DND-41 (cell line): ENCODE results near the gene SPEG.

Source experiments
- ATAC-seq: fragments of 200-7000 bp; cut with Tn5 transposase; 3 replicates; pipeline ENCODE4 v1.9.1; 2021; ENCODE audit warnings: low read depth; ENCODE audit not compliant: insufficient read depth
- DNase-seq: peaks from one replicate; pipeline ENCODE4 v3.0.0-alpha.2; 2020
- H2AFZ ChIP-seq: 2 replicates; pipeline ENCODE4 v1.6.0; 2012; ENCODE audit warnings: low read depth, low read length
- H3K27ac ChIP-seq: 2 replicates; pipeline ENCODE4 v1.5.1; 2012; ENCODE audit warnings: low read length, inconsistent platforms
- H3K27me3 ChIP-seq: fragments of 200-600 bp; sonication (generic); 2 replicates; pipeline ENCODE4 v1.6.0; 2012; ENCODE audit warnings: low read length, mild to moderate bottlenecking, inconsistent platforms; ENCODE audit not compliant: insufficient read depth, poor library complexity
- H3K36me3 ChIP-seq: 2 replicates; pipeline ENCODE4 v1.5.1; 2012; ENCODE audit warnings: low read length, inconsistent platforms; ENCODE audit not compliant: insufficient read depth
- H3K4me1 ChIP-seq: 2 replicates; pipeline ENCODE4 v1.5.1; 2012; ENCODE audit warnings: mild to moderate bottlenecking, low read length; ENCODE audit not compliant: insufficient read depth
- H3K4me2 ChIP-seq: 2 replicates; pipeline ENCODE4 v1.6.0; 2012; ENCODE audit warnings: mild to moderate bottlenecking, moderate library complexity, low read length, inconsistent platforms; ENCODE audit not compliant: insufficient read depth
- H3K4me3 ChIP-seq, 2 experiments: fragments of 200-600 bp in 1 of 2; shearing (Covaris generic) in 1 of 2; 2 replicates each; pipeline ENCODE4 v1.5.1; 2012 to 2016; ENCODE audit warnings: inconsistent platforms in 2 of 2, low read length in 2 of 2, mild to moderate bottlenecking in 2 of 2, low read depth in 1 of 2, moderate library complexity in 1 of 2
- H3K79me2 ChIP-seq: 2 replicates; pipeline ENCODE4 v1.6.0; 2012; ENCODE audit warnings: low read length, inconsistent platforms; ENCODE audit not compliant: insufficient read depth
- H3K9ac ChIP-seq: 2 replicates; pipeline ENCODE4 v1.6.0; 2012; ENCODE audit warnings: low read depth, mild to moderate bottlenecking, inconsistent platforms, low read length, moderate library complexity
- H3K9me3 ChIP-seq: 2 replicates; pipeline ENCODE4 v1.5.1; 2012; ENCODE audit warnings: low read length, moderate library complexity, mild to moderate bottlenecking, inconsistent platforms; ENCODE audit not compliant: insufficient read depth, severe bottlenecking
- H4K20me1 ChIP-seq: 2 replicates; pipeline ENCODE4 v1.6.0; 2012; ENCODE audit warnings: low read length; ENCODE audit not compliant: insufficient read depth
- EZH2 ChIP-seq: IDR thresholded peaks from 3 replicates; pipeline ENCODE4 v1.6.1; 2012; ENCODE audit warnings: borderline replicate concordance, low read depth, mild to moderate bottlenecking, moderate library complexity, low read length, inconsistent platforms; ENCODE audit not compliant: severe bottlenecking
- TF ChIP-seq, protein P1 (sequence below): IDR thresholded peaks from 2 replicates; pipeline ENCODE4 v1.5.1; 2012; ENCODE audit warnings: borderline replicate concordance, low read length, moderate library complexity, mild to moderate bottlenecking; ENCODE audit not compliant: poor library complexity, severe bottlenecking; ENCODE audit errors: extremely low read depth

Gene SPEG

DNA sequence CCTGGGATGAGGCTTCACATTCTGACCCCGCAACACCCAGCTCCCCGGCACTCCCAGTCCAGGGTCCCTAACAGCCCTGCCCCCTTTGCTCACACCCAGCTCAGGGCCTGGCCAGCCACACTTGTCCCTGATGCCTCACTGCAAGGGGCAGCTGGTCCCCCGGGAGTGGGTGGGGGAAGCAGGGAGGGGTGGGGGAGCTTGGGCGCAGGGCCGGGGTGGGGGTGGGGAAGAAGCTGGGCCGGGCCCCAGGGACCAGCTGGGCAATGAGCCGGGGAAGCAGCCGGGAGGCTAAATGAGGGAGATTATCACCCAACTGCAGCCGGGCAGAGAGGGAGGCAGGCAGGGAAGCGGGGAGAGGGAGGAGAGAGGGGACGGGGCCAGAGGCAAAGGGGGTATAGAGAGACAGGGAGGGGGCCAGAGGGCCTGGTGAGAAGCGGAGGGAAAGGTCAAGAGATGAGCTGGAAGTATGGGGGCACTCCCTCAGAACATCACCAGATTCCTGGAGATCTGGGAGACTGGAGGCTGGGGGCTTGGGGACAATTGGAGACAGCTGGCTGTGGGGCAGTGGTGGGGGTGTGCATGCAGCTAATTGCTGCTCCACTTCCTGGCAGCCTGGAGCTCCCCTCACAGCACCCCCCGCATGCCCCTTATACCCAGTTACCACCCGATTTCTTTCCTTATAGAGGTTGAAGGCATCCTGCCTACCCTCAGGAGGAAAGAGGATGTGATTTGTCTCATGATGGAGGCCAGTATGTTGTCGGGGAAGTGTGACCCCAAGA, 77.1 kb downstream of the SPEG start:
- TF ChIP-seq EZH2, result no peak
- TF ChIP-seq, protein P1, sequence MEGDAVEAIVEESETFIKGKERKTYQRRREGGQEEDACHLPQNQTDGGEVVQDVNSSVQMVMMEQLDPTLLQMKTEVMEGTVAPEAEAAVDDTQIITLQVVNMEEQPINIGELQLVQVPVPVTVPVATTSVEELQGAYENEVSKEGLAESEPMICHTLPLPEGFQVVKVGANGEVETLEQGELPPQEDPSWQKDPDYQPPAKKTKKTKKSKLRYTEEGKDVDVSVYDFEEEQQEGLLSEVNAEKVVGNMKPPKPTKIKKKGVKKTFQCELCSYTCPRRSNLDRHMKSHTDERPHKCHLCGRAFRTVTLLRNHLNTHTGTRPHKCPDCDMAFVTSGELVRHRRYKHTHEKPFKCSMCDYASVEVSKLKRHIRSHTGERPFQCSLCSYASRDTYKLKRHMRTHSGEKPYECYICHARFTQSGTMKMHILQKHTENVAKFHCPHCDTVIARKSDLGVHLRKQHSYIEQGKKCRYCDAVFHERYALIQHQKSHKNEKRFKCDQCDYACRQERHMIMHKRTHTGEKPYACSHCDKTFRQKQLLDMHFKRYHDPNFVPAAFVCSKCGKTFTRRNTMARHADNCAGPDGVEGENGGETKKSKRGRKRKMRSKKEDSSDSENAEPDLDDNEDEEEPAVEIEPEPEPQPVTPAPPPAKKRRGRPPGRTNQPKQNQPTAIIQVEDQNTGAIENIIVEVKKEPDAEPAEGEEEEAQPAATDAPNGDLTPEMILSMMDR, result no peak
- Histone ChIP-seq H3K27ac (no peak overlapping the region), H3K9ac (no peak overlapping the region), H3K4me2 (no peak overlapping the region), H3K79me2 (no peaks in the 10 kb centered on the region), H3K36me3 (no peaks in the 10 kb centered on the region), H4K20me1 (peaks cover 6% of the 10 kb centered on the region), H3K4me1 (peaks cover 5% of the 10 kb centered on the region; the same call in 1 of the 2 replicates), H3K9me3 (no peaks in the 10 kb centered on the region), H3K27me3 (peaks cover 37% of the 10 kb centered on the region), H3K4me3 (no peak overlapping the region), H2AFZ (no peak overlapping the region)
- no peak for DNase-seq
- ATAC-seq, result no peak

DNA sequence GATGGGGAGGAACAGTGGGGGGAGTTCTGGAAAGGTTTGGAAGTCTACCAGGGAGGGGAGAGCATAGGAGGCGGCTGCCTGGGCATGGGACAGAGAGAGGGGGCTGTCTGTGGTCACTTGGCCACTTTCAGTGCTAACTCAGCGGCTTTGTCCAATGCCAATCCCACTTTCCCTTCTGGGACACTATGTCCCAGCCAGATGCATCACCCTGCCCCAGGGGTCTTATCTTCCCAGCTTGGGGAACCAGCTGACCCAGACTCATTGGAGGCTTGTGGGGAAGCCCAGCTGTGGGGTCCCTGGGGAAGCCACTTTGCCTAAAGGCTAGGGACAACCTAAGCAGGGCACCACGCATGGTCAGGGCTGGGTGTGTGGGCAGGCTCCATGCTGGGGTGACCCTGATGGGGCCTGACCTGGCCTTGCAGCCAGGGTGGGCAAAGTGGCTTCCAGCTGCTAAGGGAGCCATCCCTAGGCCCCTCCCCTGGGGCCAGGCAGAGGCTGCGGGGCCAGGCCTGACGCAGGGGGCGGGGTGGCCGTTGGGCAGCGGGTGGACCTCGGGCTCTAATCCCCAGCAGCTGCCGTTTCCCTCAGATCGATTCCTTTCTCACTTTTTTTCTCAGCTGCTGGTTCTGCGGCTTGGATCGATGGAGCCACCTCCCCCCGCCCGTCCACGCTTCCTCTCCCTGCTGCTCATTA, 78.0 kb downstream of the SPEG start:
- peaks cover 5% of the 10 kb centered on the region; the same call in 1 of the 2 replicates for H3K4me1 ChIP-seq
- ATAC-seq (no peak), DNase-seq (no peak)
- no peak overlapping the region for H3K4me2 ChIP-seq
- H3K27ac ChIP-seq, result no peak overlapping the region
- no peak for TF ChIP-seq EZH2
- TF ChIP-seq, protein P1, result no peak
- no peak overlapping the region for H3K9ac ChIP-seq
- no peak overlapping the region for H2AFZ ChIP-seq
- H3K9me3 ChIP-seq, result no peaks in the 10 kb centered on the region
- H3K36me3 ChIP-seq, result no peaks in the 10 kb centered on the region
- H3K27me3 ChIP-seq, result peaks cover 44% of the 10 kb centered on the region
- H3K79me2 ChIP-seq, result no peaks in the 10 kb centered on the region
- no peak overlapping the region for H3K4me3 ChIP-seq
- H4K20me1 ChIP-seq, result peaks cover 6% of the 10 kb centered on the region

DNA sequence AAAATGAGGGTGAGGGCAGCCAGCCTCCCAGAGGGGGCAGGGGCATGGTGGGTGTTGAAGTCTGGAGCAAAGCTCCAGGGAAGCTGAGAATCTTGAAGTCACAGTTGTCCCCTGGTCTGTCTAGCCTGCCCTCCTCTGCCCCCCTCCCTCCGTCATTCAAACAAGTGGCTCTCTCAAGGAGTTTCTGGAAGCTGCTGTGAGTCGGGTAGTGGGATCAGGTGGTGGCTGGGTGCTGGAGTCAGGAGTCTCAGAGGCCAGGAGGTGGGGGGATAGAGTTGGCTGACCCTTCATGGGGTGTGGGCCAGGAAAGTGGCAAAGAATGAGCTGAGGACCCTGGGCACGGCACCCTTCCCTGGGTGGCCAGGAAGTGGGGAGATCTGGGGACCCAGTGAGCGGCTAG, 79.1 kb downstream of the SPEG start:
- Histone ChIP-seq H2AFZ (no peak overlapping the region), H3K4me3 (no peak overlapping the region), H3K9me3 (no peaks in the 10 kb centered on the region), H3K9ac (no peak overlapping the region), H4K20me1 (peaks cover 6% of the 10 kb centered on the region), H3K36me3 (no peaks in the 10 kb centered on the region), H3K4me1 (peaks cover 5% of the 10 kb centered on the region; the same call in 1 of the 2 replicates), H3K27me3 (peaks cover 53% of the 10 kb centered on the region), H3K4me2 (no peak overlapping the region), H3K27ac (no peak overlapping the region), H3K79me2 (no peaks in the 10 kb centered on the region)
- ATAC-seq, result no peak
- TF ChIP-seq EZH2, result no peak
- TF ChIP-seq, protein P1, result no peak
- no peak for DNase-seq
